GM10266 (cell line): ENCODE results near the gene IL24.

Source experiments
- DNase-seq: peaks from one replicate; pipeline ENCODE4 v3.0.0; 2012; ENCODE audit errors: extremely low spot score
- CTCF ChIP-seq: IDR thresholded peaks from 2 replicates; pipeline ENCODE4 v1.5.1; 2012; ENCODE audit warnings: mild to moderate bottlenecking, low read depth; ENCODE audit not compliant: control insufficient read depth, insufficient read depth; ENCODE audit errors: missing control alignments

IL24 gene

GRCh38 chr1:206856674-206857464 is 40.4 kb upstream of the IL24 start:
- no peak for DNase-seq
- TF ChIP-seq CTCF: peak; percentile 26

DNA sequence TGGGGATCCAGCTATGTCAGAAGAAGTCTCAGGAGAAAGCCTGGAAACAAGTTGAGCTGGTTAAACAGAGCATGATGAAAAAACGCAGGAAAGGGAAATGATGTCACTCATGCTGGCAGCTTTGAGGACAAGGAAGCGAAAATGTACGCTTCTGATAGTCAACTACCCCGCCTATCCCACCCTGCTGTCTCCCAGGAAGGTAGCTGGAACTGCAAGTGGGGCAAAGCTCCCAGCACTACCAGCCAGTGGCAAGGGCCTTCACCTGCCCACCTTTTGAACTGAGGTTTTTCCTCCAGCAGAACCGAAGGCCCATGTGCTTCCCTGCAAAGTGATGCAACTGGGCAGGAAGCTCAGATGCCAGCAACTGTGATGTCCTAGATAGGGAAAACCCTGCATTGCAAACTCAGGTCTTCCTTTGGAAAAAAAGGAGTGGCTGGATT is 38.1 kb upstream of the IL24 start:
- TF ChIP-seq CTCF: no peak
- no peak for DNase-seq

- DNase-seq: no peak
- TF ChIP-seq CTCF: no peak
Measured at GRCh38 chr1:206860165-206860564, 37.1 kb upstream of the IL24 start.

- DNase-seq: no peak
- no peak for TF ChIP-seq CTCF
Measured at GRCh38 chr1:206863266-206863665, 34.0 kb upstream of the IL24 start.

- DNase-seq: peak; percentile 71
- TF ChIP-seq CTCF: peak; percentile 87
Measured at GRCh38 chr1:206864939-206865671, 32.1 kb upstream of the IL24 start, which contains the start of gene IL20. Gene IL20, plus strand, starts transcription at chr1:206865623. Its CDS starts 230 bp downstream, at chr1:206865853.

- TF ChIP-seq CTCF: no peak
- no peak for DNase-seq
Measured at GRCh38 chr1:206866062-206866461, 31.2 kb upstream of the IL24 start.

- no peak for TF ChIP-seq CTCF
- no peak for DNase-seq
Measured at GRCh38 chr1:206867239-206867638, 30.0 kb upstream of the IL24 start.
